WTC11 (cell line): ENCODE results near the gene LONP2.

Experiments used
- ATF6 ChIP-seq: sonication (generic); formaldehyde crosslinking; IDR thresholded peaks from 2 replicates; pipeline ENCODE4 v1.8.1; 2023; ENCODE audit warnings: mild to moderate bottlenecking, missing genetic modification reagents
- CREM ChIP-seq: sonication (generic); formaldehyde crosslinking; IDR thresholded peaks from 2 replicates; pipeline ENCODE4 v1.8.1; 2022; ENCODE audit warnings: mild to moderate bottlenecking, missing genetic modification reagents, moderate library complexity
- CTCF ChIP-seq: fragments of 200-600 bp; IDR thresholded peaks from 2 replicates; pipeline ENCODE4 v1.8.0; 2022; ENCODE audit warnings: antibody characterized with exemption
- ELF4 ChIP-seq: sonication (generic); formaldehyde crosslinking; IDR thresholded peaks from 2 replicates; pipeline ENCODE4 v1.8.1; 2022; ENCODE audit warnings: low read depth, mild to moderate bottlenecking, moderate library complexity, missing genetic modification reagents
- FOXP1 ChIP-seq: sonication (generic); formaldehyde crosslinking; IDR thresholded peaks from 2 replicates; pipeline ENCODE4 v1.8.0; 2022; ENCODE audit warnings: missing genetic modification reagents, mild to moderate bottlenecking, moderate library complexity, borderline replicate concordance
- NFYB ChIP-seq: sonication (generic); formaldehyde crosslinking; conservative IDR thresholded peaks from 2 replicates; pipeline ENCODE4 v1.8.0; 2022; ENCODE audit warnings: low read depth, missing genetic modification reagents
- ZNF425 ChIP-seq: fragments of 250-450 bp; sonication (Bioruptor Pico); conservative IDR thresholded peaks from 2 replicates; pipeline ENCODE4 v1.9.0; 2021; ENCODE audit warnings: mild to moderate bottlenecking
- TF ChIP-seq, protein P1 (sequence below): sonication (generic); formaldehyde crosslinking; IDR thresholded peaks from 2 replicates; pipeline ENCODE4 v1.8.1; 2022; ENCODE audit warnings: low read depth, missing genetic modification reagents, borderline replicate concordance
- TF ChIP-seq, protein P2 (sequence below): sonication (generic); formaldehyde crosslinking; IDR thresholded peaks from 2 replicates; pipeline ENCODE4 v1.8.0; 2022; ENCODE audit warnings: missing genetic modification reagents
- TF ChIP-seq, protein P3 (sequence below): sonication (generic); formaldehyde crosslinking; IDR thresholded peaks from 2 replicates; pipeline ENCODE4 v1.8.1; 2023; ENCODE audit warnings: mild to moderate bottlenecking, missing genetic modification reagents, moderate library complexity

- TF ChIP-seq NFYB (CRISPR knock-in tag) = no peak
- no peak for TF ChIP-seq CREM (CRISPR knock-in tag)
- no peak for TF ChIP-seq ELF4 (CRISPR knock-in tag)
- no peak for TF ChIP-seq FOXP1
- TF ChIP-seq ATF6 (CRISPR knock-in tag) = no peak
- TF ChIP-seq, protein P1, sequence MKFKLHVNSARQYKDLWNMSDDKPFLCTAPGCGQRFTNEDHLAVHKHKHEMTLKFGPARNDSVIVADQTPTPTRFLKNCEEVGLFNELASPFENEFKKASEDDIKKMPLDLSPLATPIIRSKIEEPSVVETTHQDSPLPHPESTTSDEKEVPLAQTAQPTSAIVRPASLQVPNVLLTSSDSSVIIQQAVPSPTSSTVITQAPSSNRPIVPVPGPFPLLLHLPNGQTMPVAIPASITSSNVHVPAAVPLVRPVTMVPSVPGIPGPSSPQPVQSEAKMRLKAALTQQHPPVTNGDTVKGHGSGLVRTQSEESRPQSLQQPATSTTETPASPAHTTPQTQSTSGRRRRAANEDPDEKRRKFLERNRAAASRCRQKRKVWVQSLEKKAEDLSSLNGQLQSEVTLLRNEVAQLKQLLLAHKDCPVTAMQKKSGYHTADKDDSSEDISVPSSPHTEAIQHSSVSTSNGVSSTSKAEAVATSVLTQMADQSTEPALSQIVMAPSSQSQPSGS (CRISPR knock-in tag) = no peak
- TF ChIP-seq CTCF = no peak
- TF ChIP-seq, protein P2, sequence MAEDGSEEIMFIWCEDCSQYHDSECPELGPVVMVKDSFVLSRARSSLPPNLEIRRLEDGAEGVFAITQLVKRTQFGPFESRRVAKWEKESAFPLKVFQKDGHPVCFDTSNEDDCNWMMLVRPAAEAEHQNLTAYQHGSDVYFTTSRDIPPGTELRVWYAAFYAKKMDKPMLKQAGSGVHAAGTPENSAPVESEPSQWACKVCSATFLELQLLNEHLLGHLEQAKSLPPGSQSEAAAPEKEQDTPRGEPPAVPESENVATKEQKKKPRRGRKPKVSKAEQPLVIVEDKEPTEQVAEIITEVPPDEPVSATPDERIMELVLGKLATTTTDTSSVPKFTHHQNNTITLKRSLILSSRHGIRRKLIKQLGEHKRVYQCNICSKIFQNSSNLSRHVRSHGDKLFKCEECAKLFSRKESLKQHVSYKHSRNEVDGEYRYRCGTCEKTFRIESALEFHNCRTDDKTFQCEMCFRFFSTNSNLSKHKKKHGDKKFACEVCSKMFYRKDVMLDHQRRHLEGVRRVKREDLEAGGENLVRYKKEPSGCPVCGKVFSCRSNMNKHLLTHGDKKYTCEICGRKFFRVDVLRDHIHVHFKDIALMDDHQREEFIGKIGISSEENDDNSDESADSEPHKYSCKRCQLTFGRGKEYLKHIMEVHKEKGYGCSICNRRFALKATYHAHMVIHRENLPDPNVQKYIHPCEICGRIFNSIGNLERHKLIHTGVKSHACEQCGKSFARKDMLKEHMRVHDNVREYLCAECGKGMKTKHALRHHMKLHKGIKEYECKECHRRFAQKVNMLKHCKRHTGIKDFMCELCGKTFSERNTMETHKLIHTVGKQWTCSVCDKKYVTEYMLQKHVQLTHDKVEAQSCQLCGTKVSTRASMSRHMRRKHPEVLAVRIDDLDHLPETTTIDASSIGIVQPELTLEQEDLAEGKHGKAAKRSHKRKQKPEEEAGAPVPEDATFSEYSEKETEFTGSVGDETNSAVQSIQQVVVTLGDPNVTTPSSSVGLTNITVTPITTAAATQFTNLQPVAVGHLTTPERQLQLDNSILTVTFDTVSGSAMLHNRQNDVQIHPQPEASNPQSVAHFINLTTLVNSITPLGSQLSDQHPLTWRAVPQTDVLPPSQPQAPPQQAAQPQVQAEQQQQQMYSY (CRISPR knock-in tag) = no peak
- no peak for TF ChIP-seq ZNF425 (CRISPR knock-in tag)
- TF ChIP-seq, protein P3, sequence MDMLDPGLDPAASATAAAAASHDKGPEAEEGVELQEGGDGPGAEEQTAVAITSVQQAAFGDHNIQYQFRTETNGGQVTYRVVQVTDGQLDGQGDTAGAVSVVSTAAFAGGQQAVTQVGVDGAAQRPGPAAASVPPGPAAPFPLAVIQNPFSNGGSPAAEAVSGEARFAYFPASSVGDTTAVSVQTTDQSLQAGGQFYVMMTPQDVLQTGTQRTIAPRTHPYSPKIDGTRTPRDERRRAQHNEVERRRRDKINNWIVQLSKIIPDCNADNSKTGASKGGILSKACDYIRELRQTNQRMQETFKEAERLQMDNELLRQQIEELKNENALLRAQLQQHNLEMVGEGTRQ (CRISPR knock-in tag) = no peak
These were observed 51.6 kb downstream of the LONP2 start for GRCh38 chr16:48295488-48296281.
